Erythroblast (primary cell): Measurements from ENCODE around the gene TRABD2B.

Experiments used
- DNase-seq, 2 experiments: peaks; one replicate each; lab custom pipeline; 2025; lab: John Stamatoyannopoulos, UW
- GATA1 ChIP-seq: IDR thresholded peaks from 2 replicates; pipeline ENCODE4 v1.6.1; 2011; ENCODE audit warnings: low read depth, mild to moderate bottlenecking, control low read depth, low read length, moderate library complexity
- POLR2A ChIP-seq: IDR thresholded peaks from 2 replicates; pipeline ENCODE4 v1.6.1; 2011; ENCODE audit warnings: mild to moderate bottlenecking, low read length

TRABD2B gene

DNA sequence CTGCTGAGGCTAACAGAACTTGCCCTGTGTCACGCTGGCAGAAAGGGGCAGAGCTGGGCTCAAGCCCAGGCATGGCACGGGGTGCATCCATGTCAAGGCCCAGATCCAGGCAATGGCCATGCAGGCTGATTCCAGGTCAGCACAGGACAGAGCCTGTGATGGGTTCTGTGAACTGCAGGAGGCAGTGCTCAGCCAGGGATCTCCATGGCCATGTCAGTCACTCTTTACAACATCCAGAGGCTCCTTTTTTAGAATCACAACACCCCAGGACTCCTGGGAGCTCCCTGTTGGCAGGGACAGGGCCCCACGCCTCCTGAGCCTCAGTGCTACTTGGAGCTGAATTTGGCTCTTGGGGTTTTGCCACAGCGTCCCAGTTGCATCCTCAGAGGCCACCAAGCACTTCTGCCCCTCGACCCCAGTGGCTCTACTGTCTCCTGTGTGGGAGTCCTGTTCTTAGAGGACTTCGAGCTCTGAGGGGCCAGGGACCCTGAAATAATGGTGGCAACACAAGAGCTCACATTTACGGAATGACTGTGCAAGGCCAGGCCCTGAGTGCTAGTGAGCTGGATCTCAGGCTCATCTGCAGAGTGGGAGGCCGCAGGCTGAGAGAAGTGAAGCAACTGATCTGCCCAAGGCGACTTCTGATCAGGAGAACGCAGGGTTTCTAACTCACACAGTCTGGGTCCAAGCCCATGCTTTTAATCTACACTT lies 211.5 kb downstream of the TRABD2B start:
- no peak for DNase-seq

GRCh38 chr1:47785118-47785517 lies 212.1 kb downstream of the TRABD2B start:
- no peak for TF ChIP-seq POLR2A
- TF ChIP-seq GATA1: no peak
- no peak for DNase-seq

More for the DNA sequence above, 211.5 kb downstream of the TRABD2B start:
- no peak for TF ChIP-seq POLR2A
- no peak for TF ChIP-seq GATA1

DNA sequence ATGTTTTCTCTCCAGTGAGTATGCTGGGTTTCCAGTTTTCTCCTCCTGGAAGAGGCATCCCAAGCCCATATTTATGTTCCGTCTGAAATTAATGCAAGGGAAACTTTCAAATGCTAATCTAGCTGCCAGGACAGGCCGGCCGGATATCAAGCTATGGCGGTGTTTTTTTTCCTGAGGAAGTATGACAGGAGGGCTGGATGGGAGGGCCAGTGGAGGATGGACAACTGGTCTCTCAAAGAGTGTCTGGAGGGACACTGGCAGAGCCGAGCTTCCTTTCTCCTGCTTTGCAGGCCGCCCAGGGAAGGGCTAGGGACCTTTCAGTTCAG lies 212.7 kb downstream of the TRABD2B start:
- DNase-seq: no peak

GRCh38 chr1:47783638-47784496 lies 213.3 kb downstream of the TRABD2B start:
- no peak for TF ChIP-seq POLR2A
- TF ChIP-seq GATA1: no peak

More for the DNA sequence above, 212.7 kb downstream of the TRABD2B start:
- TF ChIP-seq POLR2A (no peak), GATA1 (no peak)

DNA sequence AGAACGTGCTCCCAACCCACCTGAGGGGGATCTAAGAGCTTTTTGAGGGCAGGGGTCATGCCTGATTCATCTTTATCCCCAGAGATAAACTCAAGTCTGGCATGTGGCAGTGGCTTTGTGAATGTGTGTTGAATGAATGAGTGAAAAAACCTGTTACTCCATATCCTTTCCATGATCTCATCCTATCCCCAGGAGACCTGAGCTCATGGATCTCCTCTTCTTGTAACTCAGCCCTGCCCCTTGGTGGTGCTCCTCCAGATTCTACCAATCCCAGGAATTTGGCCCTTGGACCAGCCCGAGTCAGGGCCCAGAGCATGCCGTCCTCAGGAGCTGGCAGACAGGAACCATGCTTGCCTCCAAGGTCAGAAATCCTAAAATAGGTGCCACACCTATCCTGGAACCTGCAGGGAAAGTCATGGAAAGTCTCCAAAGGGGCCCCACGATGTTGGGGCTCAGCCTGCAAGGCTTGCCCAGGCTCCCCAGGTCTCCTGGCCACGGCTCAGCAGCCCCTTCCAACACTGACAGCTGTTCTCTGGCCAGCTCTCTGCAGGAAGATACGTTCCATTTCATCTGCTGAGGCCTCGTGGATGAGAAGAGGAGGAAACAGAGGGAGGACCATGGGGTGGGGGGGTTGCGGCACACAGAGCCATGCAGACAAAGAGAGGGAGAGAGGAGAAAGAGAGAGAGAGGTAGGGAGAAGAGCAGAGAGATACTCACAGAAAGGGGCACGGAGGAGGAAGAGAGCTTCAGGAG lies 214.6 kb downstream of the TRABD2B start:
- DNase-seq: no peak
- no peak for TF ChIP-seq POLR2A
- no peak for TF ChIP-seq GATA1

More at GRCh38 chr1:47783638-47784496, 213.3 kb downstream of the TRABD2B start:
- DNase-seq: no peak

DNA sequence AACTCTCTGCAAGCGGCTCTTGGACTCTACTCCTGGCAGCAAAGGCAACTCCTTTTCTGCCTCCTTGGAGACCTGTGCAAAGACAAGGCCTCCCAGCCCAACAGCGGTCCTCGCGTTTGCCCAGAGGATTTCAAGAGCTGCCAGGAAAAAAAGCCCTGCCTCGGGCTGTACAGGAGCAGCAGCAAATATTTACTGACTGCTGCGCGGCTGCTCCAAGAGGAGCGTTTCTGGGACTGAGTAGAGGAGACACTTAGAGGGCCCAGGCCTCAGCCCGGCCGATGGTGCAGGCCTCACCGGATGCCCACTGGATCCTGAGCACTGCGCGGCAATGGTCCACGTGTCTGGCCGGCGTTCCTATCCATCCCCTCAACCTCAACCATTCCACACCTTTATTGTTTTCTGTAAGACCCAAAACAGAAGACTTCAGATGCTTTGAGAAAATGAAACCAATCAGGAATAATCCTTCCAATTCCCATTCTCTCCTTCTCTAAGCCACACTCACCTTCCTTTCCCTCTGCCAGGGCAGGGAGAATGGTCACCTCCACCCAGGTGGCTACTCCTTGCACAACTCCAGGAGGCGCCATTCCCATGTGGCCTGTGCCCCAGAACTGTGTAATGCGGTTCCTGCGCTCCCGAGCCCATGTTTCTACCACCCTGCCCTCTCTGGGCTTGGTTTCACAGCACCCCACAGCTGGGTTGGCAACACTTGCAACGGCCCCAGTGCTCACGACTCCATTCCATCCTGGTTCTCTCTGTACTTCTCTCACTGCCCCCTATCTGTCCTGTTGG lies 215.8 kb downstream of the TRABD2B start:
- no peak for TF ChIP-seq GATA1
- no peak for TF ChIP-seq POLR2A
- no peak for DNase-seq

DNA sequence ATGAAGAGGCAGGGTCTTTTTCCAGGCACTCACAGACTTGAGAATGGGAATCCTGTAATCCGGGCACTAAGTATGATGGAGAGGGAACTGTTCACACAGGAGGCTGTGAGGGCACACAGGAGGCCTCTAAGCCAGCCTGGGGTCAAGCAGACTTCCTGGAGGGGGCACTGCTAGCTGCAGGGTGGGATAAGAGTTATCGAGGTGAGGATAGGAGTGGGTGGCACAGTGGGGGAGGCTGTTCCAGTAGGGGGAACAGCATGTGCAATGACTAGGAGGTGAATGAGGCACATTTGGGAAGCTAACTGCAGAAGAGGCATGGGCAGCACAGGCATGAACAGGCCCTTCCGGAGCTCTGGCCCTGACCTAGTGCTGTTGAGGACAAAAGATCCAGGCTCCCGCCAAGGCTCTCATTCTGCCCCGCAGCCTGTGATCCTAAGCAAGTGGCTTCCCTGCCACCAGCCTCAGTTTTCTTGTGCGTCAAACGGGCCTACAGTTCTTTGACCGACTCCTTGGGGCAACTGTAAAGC lies 216.7 kb downstream of the TRABD2B start:
- TF ChIP-seq POLR2A (no peak), GATA1 (no peak)
- DNase-seq: no peak

DNA sequence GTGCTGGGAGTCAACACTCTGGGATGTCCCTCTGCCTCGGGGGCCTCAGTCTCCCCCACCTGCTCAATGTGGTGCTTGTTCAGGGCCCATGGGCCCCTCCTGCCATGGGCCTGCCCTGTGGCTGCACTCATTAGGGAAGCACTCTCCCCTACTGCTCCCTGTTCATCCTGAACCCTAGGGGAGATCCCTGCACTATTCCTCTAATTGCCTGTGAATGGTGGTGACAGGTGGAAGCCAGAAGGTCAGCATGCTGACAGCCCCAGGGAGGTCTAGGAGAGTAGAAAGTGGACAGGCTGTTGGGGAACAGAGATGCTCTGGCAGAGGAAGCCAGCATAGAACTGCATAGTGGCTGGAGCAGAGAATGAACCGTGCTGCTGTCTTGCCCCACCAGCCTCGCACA lies 217.6 kb downstream of the TRABD2B start:
- no peak for DNase-seq
- TF ChIP-seq POLR2A (no peak), GATA1 (no peak)

GRCh38 chr1:47778280-47778679 lies 218.9 kb downstream of the TRABD2B start:
- no peak for TF ChIP-seq GATA1
- TF ChIP-seq POLR2A: no peak
- DNase-seq: no peak

DNA sequence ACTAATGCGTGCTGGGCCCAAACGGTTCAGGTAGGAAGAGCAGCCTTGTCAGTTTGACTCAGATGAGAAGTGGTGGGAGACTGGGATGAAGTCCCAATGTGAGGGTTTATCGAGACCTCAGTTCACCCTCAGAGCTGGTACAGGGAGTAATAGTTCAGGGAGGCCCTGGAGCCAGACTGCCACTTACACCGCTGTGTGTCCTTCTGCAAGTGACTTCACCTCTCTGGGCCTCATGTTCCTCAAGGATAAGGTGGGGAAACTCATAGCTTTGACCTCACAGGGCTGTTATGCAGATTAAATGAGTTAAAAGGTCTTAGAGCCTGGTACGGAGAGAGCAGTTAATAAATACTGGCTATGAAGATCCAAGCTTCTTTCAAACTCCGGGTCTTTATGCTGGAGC lies 219.9 kb downstream of the TRABD2B start:
- no peak for DNase-seq
- TF ChIP-seq POLR2A (no peak), GATA1 (no peak)

DNA sequence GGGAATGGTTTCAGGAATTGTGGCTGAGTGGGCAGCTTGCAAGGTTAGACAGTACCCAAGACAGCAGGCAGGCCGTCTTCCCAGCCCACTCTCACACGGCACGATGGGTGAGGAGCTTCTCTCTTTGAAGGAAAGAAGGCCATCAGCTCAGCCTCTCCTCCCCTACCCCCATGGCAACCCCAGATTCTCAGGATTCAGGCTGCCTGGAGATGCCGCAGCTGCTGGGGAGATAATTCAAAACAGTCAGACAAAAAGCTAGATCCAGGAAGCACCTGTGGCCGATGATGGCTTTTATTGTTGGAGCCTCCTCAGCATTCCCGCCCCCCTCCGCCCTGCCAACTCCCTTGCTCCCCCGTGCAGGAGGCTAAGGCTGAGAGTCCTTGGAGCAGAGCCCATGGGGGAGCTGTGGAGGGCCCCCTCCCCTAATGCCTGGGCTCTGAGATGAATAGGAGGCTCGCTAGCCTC lies 220.5 kb downstream of the TRABD2B start:
- no peak for DNase-seq
- TF ChIP-seq GATA1 (no peak), POLR2A (no peak)

DNA sequence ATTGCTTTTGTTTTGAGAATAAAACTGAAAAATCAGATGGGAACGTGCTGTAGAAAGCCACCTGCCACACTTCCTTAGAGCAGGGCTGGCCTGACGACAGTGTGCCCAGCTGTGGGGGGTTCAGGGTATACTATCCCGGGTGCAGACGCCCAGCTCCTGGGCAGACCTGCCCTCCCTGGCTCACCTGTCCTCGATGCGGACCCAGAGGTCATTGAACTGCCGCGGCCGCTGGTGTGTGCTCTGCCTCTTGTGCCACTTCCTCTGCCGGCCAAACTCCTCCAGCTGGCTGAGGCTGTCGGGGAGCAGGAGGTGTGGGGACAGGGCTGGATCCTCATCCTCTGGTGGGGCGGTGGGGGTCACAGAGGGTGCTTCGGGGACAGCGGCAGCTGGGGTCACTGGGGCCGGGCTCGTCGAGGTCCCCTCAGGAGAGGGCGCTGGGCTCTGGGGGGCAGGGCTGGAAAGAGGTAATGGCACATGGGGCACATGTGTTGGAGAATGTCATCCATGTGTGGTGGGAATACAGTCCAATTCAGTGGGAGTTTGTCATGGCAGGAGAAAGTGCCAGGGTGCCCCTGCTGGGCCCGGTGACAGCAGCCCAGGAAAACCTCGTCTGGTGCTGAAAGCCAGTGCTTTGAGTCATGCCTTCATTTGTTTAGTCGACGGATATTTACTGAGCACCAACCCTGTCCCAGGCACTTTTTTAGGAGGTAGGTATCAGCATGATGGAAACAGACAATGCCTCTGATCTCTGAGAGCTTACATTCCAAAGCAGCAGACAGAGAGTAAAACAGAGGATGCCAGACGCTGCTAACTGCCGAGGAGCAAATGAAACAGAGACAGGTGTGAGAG lies 222.0 kb downstream of the TRABD2B start:
- TF ChIP-seq POLR2A (no peak), GATA1 (no peak)
- DNase-seq: no peak
